Measurements from ENCODE around the gene CNTLN. TPM values are rescaled to one million over a fixed set of nuclear protein-coding genes. Genes with fewer than 3 reads are reported as not detected.
"Not testable (repeated sequence)": the region's sequence is repeated elsewhere in the genome, so short reads cannot be mapped to it uniquely, and the experiment has no call there.

CNTLN gene
- total RNA-seq, 2 donors from 2014 or later = 10.8 to 10.9 TPM

- intact Hi-C loops (cut with DNase I) = no loop called here
- DNase-seq (ENCODE audit: low spot score) = no peak
These were observed 137.7 kb downstream of the CNTLN start for GRCh38 chr9:17272536-17272935.

DNA sequence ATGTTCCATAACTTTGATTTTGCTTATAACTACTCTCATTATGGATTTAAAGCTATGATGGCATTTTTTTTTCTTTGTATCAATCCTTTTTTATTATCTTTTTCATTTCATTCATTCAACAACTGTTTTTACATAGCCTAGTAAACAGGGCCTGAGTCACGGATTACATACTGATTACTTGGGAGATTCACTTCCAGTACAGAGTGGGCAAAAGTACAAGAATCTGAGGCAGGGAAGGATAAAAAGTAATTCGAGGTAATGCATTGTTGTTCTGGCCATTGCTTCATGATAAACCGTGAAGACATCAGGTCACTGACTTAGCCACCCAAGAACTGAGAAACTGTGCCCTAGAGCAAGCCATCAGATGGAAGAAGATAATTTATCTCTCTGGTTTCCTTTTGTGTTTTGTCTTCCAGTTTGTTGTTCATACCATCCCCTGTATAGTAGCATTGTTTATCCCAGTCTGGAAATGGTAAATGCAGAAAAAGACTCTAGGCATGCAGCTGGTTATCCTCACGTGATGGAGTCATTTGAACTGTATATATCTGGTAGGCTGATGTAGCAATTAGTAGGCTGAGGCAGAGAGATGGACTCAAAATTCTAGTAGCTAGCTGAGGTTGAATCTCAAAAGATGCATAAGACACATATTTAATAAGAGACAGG lies 145.6 kb downstream of the CNTLN start:
- intact Hi-C loops (cut with DNase I) = no loop called here
- no peak for DNase-seq (ENCODE audit: low spot score)

DNA sequence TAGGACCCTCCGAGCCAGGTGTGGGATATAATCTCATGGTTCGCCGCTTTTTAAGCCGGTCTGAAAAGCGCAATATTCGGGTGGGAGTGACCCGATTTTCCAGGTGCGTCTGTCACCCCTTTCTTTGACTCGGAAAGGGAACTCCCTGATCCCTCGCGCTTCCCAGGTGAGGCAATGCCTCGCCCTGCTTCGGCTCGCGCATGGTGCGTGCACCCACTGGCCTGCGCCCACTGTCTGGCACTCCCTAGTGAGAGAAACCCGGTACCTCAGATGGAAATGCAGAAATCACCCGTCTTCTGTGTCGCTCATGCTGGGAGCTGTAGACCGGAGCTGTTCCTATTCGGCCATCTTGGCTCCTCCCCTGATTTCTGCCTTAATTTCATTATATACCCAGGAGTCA lies 155.8 kb downstream of the CNTLN start:
- intact Hi-C loops (cut with DNase I) = not testable (repeated sequence)

DNA sequence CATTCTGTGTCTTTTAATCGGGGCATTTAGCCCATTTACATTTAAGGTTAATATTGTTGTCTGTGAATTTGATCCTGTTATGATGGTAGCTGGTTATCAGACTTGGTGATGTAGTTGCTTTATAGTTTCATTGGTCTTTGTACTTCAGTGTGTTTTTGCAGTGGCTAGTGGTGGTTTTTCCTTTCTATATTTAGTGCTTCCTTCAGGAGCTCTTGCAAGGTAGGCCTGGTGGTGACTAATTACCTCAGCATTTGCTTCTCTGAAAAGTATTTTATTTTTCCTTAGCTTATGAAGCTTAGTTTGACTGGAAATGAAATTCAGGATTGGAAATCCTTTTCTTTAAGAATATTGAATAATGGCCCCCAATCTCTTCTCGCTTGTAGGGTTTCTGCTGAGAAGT lies 156.9 kb downstream of the CNTLN start:
- no peak for DNase-seq (ENCODE audit: low spot score)
- intact Hi-C loops (cut with DNase I) = no loop called here

More for the DNA sequence above, 155.8 kb downstream of the CNTLN start:
- not testable (repeated sequence) for DNase-seq (ENCODE audit: low spot score)

DNA sequence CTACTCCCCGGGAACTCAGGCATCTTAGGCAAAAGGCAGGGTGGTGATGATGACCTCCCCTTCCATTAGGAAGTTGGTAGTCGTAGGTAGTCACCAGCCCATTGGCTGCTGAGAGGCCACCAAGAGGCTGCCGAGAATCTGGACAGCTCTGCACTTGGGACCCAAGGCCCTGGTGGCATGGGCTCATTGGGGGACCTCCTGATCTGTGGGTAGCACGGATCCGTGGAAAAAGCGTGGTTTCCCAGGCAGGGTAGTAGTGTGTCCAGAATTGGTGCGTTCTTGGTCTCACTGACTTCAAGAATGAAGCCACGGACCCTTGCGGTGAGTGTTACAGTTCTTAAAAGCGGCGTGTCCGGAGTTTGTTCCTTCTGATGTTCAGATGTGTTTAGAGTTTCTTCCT lies 158.8 kb downstream of the CNTLN start:
- intact Hi-C loops (cut with DNase I) = no loop called here
- DNase-seq (ENCODE audit: low spot score) = no peak

DNA sequence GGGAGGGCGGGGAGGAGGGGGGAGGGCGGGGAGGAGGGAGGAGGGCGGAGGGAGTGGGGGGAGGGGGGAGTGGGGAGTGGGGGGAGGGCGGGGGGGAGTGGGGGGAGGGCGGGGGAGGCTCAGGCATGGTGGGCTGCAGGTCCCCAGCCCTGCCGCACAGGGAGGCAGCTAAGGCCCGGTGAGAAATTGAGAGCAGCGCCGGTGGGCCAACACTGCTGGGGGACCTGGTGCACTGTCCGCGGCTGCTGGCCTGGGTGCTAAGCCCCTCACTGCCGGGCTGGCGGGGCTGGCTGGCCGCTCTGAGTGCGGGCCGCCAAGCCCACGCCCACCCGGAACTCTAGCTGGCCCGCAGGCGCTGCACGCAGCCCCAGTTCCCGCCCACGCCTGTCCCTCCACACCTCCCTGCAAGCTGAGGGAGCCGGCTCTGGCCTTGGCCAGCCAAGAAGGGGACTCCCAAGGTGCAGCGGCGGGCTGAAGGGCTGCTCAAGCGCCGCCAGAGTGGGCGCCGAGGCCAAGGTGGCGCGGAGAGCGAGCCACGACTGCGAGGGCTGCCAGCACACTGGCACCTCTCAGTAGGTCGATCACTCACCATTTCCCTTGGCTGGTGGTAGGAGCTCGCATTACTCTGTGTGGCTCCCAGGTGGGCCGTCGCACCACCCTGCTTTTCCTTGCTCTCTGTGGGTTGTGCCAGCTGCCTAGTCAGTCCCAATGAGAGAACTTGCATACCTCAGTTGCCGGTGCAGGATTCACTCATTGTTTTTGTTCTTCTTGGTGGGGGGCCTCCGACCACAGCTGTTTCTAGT lies 160.2 kb downstream of the CNTLN start:
- intact Hi-C loops (cut with DNase I) = no loop called here
- no peak for DNase-seq (ENCODE audit: low spot score)

DNA sequence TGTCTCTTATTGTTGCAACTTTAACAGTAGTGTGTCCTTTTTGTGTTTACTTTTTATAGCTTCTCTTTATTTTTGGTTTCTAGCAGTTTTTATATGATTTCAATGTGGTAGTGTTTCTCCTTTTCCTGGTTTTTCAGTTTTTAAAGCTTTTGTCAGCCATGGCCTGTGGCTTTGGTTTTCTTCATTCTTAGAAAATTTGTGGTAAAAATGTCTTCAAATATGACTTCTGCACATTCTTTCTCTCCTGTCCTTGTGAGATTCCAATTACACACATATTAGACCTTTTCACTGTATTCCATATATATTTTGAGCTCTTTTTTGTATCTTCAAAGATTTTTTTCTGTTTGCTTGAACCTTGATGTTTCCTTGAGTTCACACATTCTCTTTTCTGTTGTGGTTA lies 180.5 kb downstream of the CNTLN start:
- intact Hi-C loops (cut with DNase I) = no loop called here

DNA sequence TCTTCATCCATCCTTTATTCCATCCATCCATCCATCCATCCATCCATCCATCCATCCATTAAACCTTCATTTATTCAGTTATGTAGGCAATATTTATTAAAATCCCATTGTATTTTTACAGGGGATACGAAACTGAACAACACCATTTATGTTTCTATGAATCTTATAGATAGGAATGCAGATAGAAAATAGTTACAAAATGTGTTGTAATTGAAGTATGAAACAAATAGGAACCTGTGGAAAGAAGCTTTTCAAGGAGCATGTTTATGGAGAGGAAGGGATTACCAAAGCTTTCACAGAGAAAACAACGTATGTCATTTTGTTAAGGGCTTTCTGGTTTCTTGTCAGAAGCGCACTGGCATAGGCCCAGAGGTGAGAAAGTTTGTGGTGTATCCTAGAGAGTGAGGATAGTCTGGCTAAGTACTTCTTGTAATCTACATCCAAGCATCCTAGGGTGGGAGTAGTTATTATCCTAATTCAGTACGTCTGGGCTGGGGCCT lies 184.0 kb downstream of the CNTLN start:
- no peak for DNase-seq (ENCODE audit: low spot score)
- intact Hi-C loops (cut with DNase I) = no loop called here

More for the DNA sequence above, 180.5 kb downstream of the CNTLN start:
- no peak for DNase-seq (ENCODE audit: low spot score)

GRCh38 chr9:17319864-17320263 lies 185.0 kb downstream of the CNTLN start:
- intact Hi-C loops (cut with DNase I) = loop anchor here in 1 of 2 donors (5.0 kb wide), 1 partner anchor 677 kb away; no protein-coding TSS in a partner anchor
- no peak for DNase-seq (ENCODE audit: low spot score)

DNA sequence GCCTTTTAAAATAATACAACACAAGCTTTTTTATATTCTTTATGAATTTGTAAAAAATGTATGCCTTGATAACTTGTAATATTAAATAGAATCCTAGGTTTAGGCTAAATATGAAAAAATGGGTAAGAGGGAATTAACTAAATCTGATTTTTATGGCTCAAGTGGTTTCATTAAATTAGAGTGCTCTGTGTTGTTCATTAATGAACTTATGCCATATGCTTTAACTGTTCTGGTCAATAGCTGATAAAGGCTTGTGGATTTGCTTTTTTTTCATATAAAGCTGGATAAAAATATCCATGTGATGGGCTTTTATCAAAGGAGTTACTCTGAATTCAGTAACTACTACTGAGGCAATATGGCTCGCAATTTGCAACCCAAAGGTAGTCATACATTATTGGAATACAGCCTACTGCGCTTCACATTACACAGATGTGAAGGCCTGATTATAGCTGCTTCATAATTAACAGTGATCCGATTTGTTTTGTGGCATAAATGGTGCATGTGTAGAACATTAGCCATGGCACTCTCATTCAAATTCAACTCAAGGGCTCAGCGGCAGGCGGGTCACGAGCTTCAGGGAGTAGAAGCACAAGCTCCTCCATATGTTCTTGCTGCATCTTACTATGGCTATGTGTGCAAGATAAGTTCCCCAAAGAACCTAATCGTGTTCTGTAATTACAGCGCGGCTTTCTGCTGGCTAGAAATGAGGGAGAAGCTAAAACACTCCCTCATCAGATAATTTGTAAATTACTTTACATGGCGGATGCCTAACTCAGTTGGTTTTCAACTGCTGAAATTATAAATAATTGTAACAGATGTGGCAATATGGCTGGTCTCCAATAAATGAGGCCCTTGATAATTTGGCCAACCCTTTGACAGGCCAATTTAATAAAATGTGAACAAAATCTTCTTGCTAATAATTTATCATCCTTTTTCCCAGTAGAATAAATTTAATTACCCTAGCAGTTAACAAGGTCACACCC lies 188.3 kb downstream of the CNTLN start:
- no peak for DNase-seq (ENCODE audit: low spot score)
- intact Hi-C loops (cut with DNase I) = loop anchor here in 1 of 2 donors (5.0 kb wide), 1 partner anchor 674 kb away; no protein-coding TSS in a partner anchor

DNA sequence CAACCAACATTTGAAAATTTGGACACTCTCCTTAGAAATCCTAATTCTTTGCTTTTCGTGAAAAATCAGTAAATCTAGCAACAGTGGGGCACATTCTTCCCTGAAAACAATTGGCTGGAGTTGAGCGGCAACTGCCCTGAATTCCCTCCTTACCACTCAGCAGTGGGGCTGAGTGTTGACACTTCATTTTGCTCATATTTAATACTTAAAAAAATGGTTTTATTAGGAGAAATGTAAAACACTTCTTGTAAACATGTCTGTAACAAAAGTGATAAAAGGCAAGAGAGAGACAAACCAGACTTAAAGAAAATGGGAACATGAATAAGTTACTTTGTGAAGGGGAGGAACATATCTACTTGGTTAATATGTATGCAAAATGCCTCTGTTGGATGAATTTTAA lies 193.5 kb downstream of the CNTLN start:
- DNase-seq (ENCODE audit: low spot score) = no peak
- intact Hi-C loops (cut with DNase I) = no loop called here

- intact Hi-C loops (cut with DNase I) = no loop called here
- no peak for DNase-seq (ENCODE audit: low spot score)
These were observed 195.3 kb downstream of the CNTLN start for GRCh38 chr9:17330097-17330496.

GRCh38 chr9:17332115-17332514 lies 197.3 kb downstream of the CNTLN start:
- intact Hi-C loops (cut with DNase I) = no loop called here
- DNase-seq (ENCODE audit: low spot score) = no peak

GRCh38 chr9:17339156-17339555 lies 204.3 kb downstream of the CNTLN start:
- intact Hi-C loops (cut with DNase I) = no loop called here
- DNase-seq (ENCODE audit: low spot score) = no peak

DNA sequence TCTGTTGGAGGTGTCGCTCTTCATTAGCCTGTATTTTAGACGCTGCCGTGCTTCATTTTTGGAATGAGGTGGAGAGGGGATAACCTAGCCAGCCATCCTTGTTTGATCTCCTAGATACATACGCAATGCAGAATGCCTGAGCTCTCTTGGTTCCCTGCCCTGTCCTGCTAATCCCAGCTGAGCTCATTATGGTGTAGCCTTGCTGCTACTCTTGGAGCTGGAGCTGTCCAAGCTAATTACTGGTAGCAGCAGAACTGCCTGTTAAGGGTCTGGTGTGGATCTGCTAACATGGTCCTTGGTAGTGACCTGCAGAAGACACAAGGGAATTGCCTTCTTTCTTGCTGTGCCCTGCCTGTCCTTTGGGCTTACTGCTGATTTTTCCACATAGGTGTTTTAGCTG lies 207.9 kb downstream of the CNTLN start:
- DNase-seq (ENCODE audit: low spot score) = no peak
- intact Hi-C loops (cut with DNase I) = no loop called here

GRCh38 chr9:17349831-17350230 lies 215.0 kb downstream of the CNTLN start:
- no peak for DNase-seq (ENCODE audit: low spot score)
- intact Hi-C loops (cut with DNase I) = no loop called here

DNA sequence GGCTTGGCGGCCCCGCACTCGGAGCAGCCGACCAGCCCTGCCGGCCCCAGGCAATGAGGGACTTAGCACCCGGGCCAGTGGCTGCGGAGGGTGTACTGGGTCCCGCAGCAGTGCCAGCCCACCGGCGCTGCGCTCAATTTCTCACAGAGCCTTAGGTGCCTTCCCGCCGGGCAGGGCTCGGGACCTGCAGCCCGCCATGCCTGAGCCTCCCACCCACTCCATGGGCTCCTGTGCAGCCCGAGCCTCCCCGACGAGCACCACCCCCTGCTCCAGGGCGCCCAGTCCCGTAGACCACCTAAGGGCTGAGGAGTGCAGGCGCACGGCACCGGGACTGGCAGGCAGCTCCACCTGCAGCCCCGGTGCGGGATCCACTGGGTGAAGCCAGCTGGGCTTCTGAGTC lies 219.2 kb downstream of the CNTLN start:
- intact Hi-C loops (cut with DNase I) = not testable (repeated sequence)
- peak; percentile 58 for DNase-seq (ENCODE audit: low spot score)

- intact Hi-C loops (cut with DNase I) = no loop called here
- DNase-seq (ENCODE audit: low spot score) = no peak
These were observed 226.5 kb downstream of the CNTLN start for GRCh38 chr9:17361378-17361777.

- intact Hi-C loops (cut with DNase I) = no loop called here
These were observed 232.2 kb downstream of the CNTLN start for GRCh38 chr9:17367035-17367434.

More at GRCh38 chr9:17367035-17367434, 232.2 kb downstream of the CNTLN start:
- no peak for DNase-seq (ENCODE audit: low spot score)
